HepG2 (cell line): ENCODE measurements around the gene MYO10. TPM values are rescaled to one million over a fixed set of nuclear protein-coding genes. Genes with fewer than 3 reads are reported as not detected.

Experiments
- ATAC-seq: fragments of 200-7000 bp; cut with Tn5 transposase; 3 replicates; pipeline ENCODE4 v1.9.1; 2020; ENCODE audit warnings: mild to moderate bottlenecking, moderate library complexity
- BruUV-seq: library from RNA; stranded (reverse); fragments of 400-500 nt; replicated peaks from 2 replicates; lab custom pipeline; 2021; lab: Mats Ljungman, UMichigan
- CTCF ChIA-PET: fragments of 300-600 bp; formaldehyde crosslinking; extraction: SDS; loops from one replicate; lab custom pipeline; 2021; ENCODE audit warnings: low total read pairs, inconsistent platforms, low intra/inter-chr PET ratio; lab: Yijun Ruan, JAX
- POLR2A ChIA-PET: fragments of 350-600 bp; sonication (Branson Sonifier 250); formaldehyde crosslinking; loops from one replicate; lab custom pipeline; 2020; ENCODE audit warnings: antibody characterized with exemption, inconsistent platforms; lab: Yijun Ruan, JAX
- DNase-seq: peaks from one replicate; pipeline ENCODE4 v3.0.0-alpha.2; 2015; ENCODE audit warnings: low spot score
- FAIRE-seq: peaks from 3 replicates; lab custom pipeline; 2011; peaks lifted over from hg19 to GRCh38; lab: Jason Lieb, UNC
- H2AFZ ChIP-seq: one replicate; pipeline ENCODE4 v1.6.1; 2011; ENCODE audit warnings: low read length, inconsistent platforms
- H3K27ac ChIP-seq: fragments of 300-600 bp; 3 replicates; pipeline ENCODE4 v1.8.0; 2011; ENCODE audit warnings: mixed run types, mild to moderate bottlenecking, mixed read lengths, low read length, inconsistent platforms; ENCODE audit not compliant: insufficient read depth; ENCODE audit errors: extremely low read length
- H3K27me3 ChIP-seq, 2 experiments: fragments of 200-600 bp in 1 of 2; 2 replicates in 1 of 2; 3 replicates in 1 of 2; pipeline versions ENCODE4 v1.6.0 to v1.8.0; 2011; ENCODE audit warnings: low read length in 2 of 2, mild to moderate bottlenecking in 2 of 2, moderate library complexity in 2 of 2, inconsistent platforms in 1 of 2; ENCODE audit not compliant: insufficient read depth in 2 of 2, control insufficient read depth in 1 of 2
- H3K36me3 ChIP-seq, 2 experiments: fragments of 200-600 bp in 1 of 2; replicated peaks in 1 of 2; 2 replicates in 1 of 2; 3 replicates in 1 of 2; pipeline versions ENCODE4 v1.5.1 to v1.8.0; 2011; ENCODE audit warnings: low read length in 2 of 2, inconsistent platforms in 1 of 2; ENCODE audit not compliant: insufficient read depth in 2 of 2, control insufficient read depth in 1 of 2
- H3K4me1 ChIP-seq: 2 replicates; pipeline ENCODE4 v1.5.1; 2012; ENCODE audit warnings: low read length, inconsistent platforms; ENCODE audit not compliant: insufficient read depth
- H3K4me2 ChIP-seq: 2 replicates; pipeline ENCODE4 v1.6.0; 2011; ENCODE audit warnings: low read depth, low read length, inconsistent platforms
- H3K4me3 ChIP-seq, 3 experiments: fragments of 200-600 bp in 1 of 3; sonication (generic), shearing (Covaris generic) in 1 of 3; replicated peaks in 1 of 3; 2 replicates each; pipeline ENCODE4 v1.5.1; 2011 to 2016; ENCODE audit warnings: low read length in 3 of 3, inconsistent platforms in 2 of 3, low read depth in 2 of 3, mild to moderate bottlenecking in 2 of 3, control low read depth in 1 of 3, mixed read lengths in 1 of 3; ENCODE audit not compliant: insufficient read depth in 1 of 3
- H3K79me2 ChIP-seq: one replicate; pipeline ENCODE4 v1.6.1; 2011; ENCODE audit warnings: low read length, inconsistent platforms; ENCODE audit not compliant: insufficient read depth
- H3K9ac ChIP-seq: 2 replicates; pipeline ENCODE4 v1.6.0; 2011; ENCODE audit warnings: mild to moderate bottlenecking, low read depth, low read length, inconsistent platforms; ENCODE audit not compliant: insufficient read depth
- H3K9me3 ChIP-seq: 2 replicates; pipeline ENCODE4 v1.5.1; 2012; ENCODE audit warnings: mild to moderate bottlenecking, low read length
- H4K20me1 ChIP-seq: 2 replicates; pipeline ENCODE4 v1.6.0; 2011; ENCODE audit warnings: inconsistent platforms, mild to moderate bottlenecking, low read length, moderate library complexity; ENCODE audit not compliant: insufficient read depth
- CENPBD1 ChIP-seq: sonication (generic); formaldehyde crosslinking; IDR thresholded peaks from 2 replicates; pipeline ENCODE4 v1.8.0; 2022; ENCODE audit warnings: missing genetic modification reagents, low read depth, mild to moderate bottlenecking, borderline replicate concordance
- MAFK ChIP-seq, 2 experiments: IDR thresholded peaks in 1 of 2; conservative IDR thresholded peaks in 1 of 2; 2 replicates each; pipeline ENCODE4 v1.6.1; 2011; ENCODE audit warnings: improper control_type of control experiment in 2 of 2, low read length in 2 of 2
- RELA ChIP-seq: sonication (generic); formaldehyde crosslinking; IDR thresholded peaks from 2 replicates; pipeline ENCODE4 v1.4.0; 2020; ENCODE audit warnings: missing genetic modification reagents
- RFX1 ChIP-seq: fragments of 450-650 bp; IDR thresholded peaks from 2 replicates; pipeline ENCODE4 v1.6.1; 2017
- TCF7L2 ChIP-seq: IDR thresholded peaks from 2 replicates; pipeline ENCODE4 v1.6.1; 2011; ENCODE audit warnings: mild to moderate bottlenecking, low read depth, low read length, moderate library complexity
- WGBS: methylation state at CpG from one replicate; pipeline ENCODE4 v1.1.6; 2017; ENCODE audit warnings: low lambda C conversion rate; 5-methylcytosine and 5-hydroxymethylcytosine counted together
- in situ Hi-C: cut with HindIII; loops from 2 replicates; pipeline ENCODE4 v1.10.0; 2017; ENCODE audit warnings: low pct_unique_long_range_greater_than_20kb; ENCODE audit not compliant: extremely low pct_ligation_motif_present
- intact Hi-C: fragments of 100-400 bp; cut with micrococcal nuclease; formaldehyde crosslinking; loops from one replicate; pipeline ENCODE4 v1.10.0; 2022; ENCODE audit not compliant: unreplicated experiment
- polyA plus RNA-seq, 8 experiments: library from polyadenylated mRNA; depleted of rRNA in 3 of 8; stranded (reverse) in 7 of 8; unstranded in 1 of 8; fragments of >200 nt; fragmentation: Illumina TruSeq in 4 of 8; extraction: Trizol in 4 of 8; gene quantifications; 2 replicates each; pipeline versions ENCODE4 v1.2.1 to v1.2.3, GENCODE V29; 2011 to 2016; ENCODE audit warnings: low read depth in 4 of 8, missing spikeins in 1 of 8, mixed read lengths in 1 of 8; ENCODE audit not compliant: insufficient read depth in 1 of 8
- total RNA-seq, 5 experiments: library from RNA; depleted of rRNA; stranded (reverse); fragments of >200 nt; fragmentation: Illumina TruSeq; extraction: Trizol; gene quantifications; 2 replicates each; pipeline ENCODE4 v1.2.3, GENCODE V29; 2016; ENCODE audit warnings: low read depth in 1 of 5

Gene MYO10
- total and polyA plus RNA-seq, 2 of the 13 experiments (the other 11 are each of a cell fraction or from before 2014, with no cell fraction given) = 4.5 to 14.0 TPM

GRCh38 chr5:16713386-16713928 lies 222.6 kb downstream of the MYO10 start:
- POLR2A ChIA-PET = no interaction called here

GRCh38 chr5:16712620-16713019 lies 223.5 kb downstream of the MYO10 start:
- peaks cover 20% of the 10 kb centered on the region for H3K4me1 ChIP-seq
- no peak overlapping the region for H3K4me2 ChIP-seq
- ChIA-PET CTCF (no interaction called here), POLR2A (no interaction called here)
- no peak overlapping the region for H3K9ac ChIP-seq
- no peak overlapping the region for H3K4me3 ChIP-seq
- no TSS peak for BruUV-seq
- no peaks in the 10 kb centered on the region for H3K27me3 ChIP-seq
- intact Hi-C loops = no loop called here
- 0 out of 2 replicates have a peak, but pooled peaks cover 3% of the 10 kb centered on the region for H4K20me1 ChIP-seq
- peaks cover 25% of the 10 kb centered on the region for H3K79me2 ChIP-seq
- DNase-seq (no peak), ATAC-seq (no peak), FAIRE-seq (no peak)
- peaks cover 9 to 35% of the 10 kb centered on the region in 2 experiments; a peak in 4 of 5 replicates for H3K36me3 ChIP-seq
- 97% methylated on average over 2 of the region's 2 CpGs for WGBS
- no peak overlapping the region for H3K27ac ChIP-seq
- 0 out of 4 replicates have a peak, but pooled peaks of 1 of the 2 experiments have one; percentile 18 for TF ChIP-seq MAFK (conservative IDR thresholded peaks at IDR 0.05 in 1 of 2, IDR thresholded peaks at IDR 0.05 in 1 of 2; ENCODE audit: low read length in 2 of 2)
- TF ChIP-seq RELA (CRISPR knock-in tag) = no peak
- TF ChIP-seq TCF7L2 = no peak
- H2AFZ ChIP-seq = no peak overlapping the region
- in situ Hi-C loops = no loop called here
- H3K9me3 ChIP-seq = no peaks in the 10 kb centered on the region

More at GRCh38 chr5:16713386-16713928, 222.6 kb downstream of the MYO10 start:
- no TSS peak for BruUV-seq
- Histone ChIP-seq H3K4me2 (no peak overlapping the region), H4K20me1 (0 out of 2 replicates have a peak, but pooled peaks cover 3% of the 10 kb centered on the region), H3K36me3 (peaks cover 8 to 27% of the 10 kb centered on the region in 2 experiments; a peak in 4 of 5 replicates), H3K27ac (no peak overlapping the region), H3K9ac (no peak overlapping the region), H3K4me3 (no peak overlapping the region), H3K9me3 (no peaks in the 10 kb centered on the region), H3K4me1 (peaks cover 22% of the 10 kb centered on the region), H3K79me2 (peaks cover 26% of the 10 kb centered on the region), H3K27me3 (no peaks in the 10 kb centered on the region), H2AFZ (no peak overlapping the region)
- WGBS = 97% methylated on average over 12 of the region's 14 CpGs
- no peak for ATAC-seq
- in situ Hi-C loops = no loop called here
- peak; percentile 29; the same call in 1 of the 2 replicates for TF ChIP-seq RFX1
- TF ChIP-seq CENPBD1 = no peak
- CTCF ChIA-PET = no interaction called here
- intact Hi-C loops = no loop called here
- DNase-seq = no peak
- no peak for FAIRE-seq
